ENCODE measurements around the gene KREMEN2.

Gene KREMEN2

GRCh38 chr16:2976201-2976600 lies 12.1 kb downstream of the KREMEN2 start:
- no peak for DNase-seq (ENCODE audit: low read depth in 3 of 3, low spot score in 1 of 3)

DNA sequence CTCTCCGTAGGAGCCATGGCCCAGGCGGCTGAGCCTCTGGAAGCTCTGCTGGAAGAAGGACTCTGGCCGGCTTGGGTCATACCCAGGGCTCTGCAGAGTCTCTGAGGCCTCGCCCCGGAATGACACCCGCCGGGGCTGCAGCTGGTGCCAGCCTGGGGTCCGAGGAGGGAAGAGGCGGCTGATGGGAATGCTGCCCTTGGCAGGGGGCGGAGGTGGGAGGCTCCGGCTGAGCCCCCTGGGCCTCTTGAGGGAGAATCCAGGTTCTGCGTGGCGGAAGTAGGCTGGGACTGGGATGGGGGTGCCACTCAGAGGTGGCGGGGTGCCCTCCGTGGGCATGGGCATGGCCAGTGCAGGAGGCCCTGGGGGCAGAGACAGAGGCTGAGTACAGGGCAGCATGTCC lies 12.6 kb downstream of the KREMEN2 start:
- no peak for DNase-seq (ENCODE audit: low read depth in 3 of 3, low spot score in 1 of 3)

DNA sequence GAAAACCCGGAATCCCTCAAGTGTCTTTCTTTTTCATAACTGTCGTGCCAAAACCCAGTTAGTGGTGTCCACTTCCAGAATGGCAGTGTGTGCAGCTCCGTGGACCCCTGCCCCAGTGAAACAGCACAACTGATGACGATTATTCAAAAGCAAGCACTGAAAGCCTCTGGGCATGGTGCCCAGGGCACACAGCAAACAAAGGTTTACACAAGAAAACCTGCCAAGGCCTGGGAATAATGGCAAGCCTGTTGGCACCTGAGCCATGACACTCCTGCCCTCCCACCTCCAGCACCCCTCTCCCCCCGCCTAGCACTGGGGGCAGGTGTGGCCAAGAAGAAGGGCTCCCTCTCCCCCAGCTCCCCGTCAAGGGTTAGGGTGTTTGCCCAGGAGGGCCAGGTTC lies 13.4 kb downstream of the KREMEN2 start:
- DNase-seq (ENCODE audit: low read depth in 3 of 3, low spot score in 1 of 3): no peak

- no peak for DNase-seq (ENCODE audit: low read depth in 3 of 3, low spot score in 1 of 3)
Measured at GRCh38 chr16:2979669-2980226, 15.7 kb downstream of the KREMEN2 start.

DNA sequence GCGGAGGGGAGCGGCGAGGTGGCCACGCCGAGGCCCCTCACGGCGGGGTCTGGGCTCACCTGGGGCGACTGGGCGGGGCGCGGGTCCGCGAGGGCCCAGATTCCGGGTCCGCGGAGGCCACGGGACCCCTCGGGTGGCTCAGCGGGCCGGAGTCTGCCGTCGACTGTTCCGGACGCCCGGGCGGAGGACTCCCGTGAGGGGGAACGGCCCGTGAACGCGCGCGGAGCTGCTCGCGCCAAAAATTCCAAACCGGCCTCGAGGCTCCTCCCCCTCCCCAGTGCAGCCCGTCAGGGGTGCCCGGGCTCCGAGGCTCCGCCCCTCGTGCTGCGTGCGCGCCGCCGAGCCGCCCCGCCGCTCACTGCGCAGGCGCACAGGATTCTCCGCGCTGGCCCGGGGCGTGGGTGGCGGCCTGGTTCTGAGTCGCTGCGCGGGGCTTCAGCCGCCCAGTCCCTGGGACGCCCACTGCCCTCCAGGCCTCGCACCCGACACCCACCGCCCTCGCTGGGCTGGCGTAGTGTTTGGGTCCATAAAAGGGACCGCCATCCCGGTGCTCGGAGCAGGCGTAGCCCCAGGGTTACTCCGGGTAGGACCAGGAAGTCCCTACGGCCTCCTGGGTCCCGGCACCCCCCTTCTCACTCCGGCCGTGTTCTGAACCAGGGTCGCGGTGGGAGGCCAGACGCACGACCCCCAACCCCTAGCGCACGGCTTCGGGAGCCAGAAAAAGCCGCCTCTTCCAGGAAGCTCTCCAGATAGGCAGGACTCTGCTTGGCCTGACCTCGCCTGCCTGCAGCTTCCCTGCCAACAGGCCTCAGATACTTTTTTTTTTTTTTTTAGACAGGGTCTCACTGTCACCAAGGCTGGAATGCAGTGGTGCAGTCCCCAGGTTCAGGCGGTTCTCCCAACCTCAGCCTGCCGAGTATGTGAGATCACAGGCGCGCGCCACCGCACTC lies 16.4 kb downstream of the KREMEN2 start, which contains the start of gene PKMYT1:
Gene PKMYT1 (minus strand): TSS at position 220 of the 950 bp plus-strand sequence. CDS start 789 bp downstream, outside the sequence.
- peak; percentile 86 to 94 (median 92) for DNase-seq (ENCODE audit: low read depth in 3 of 3, low spot score in 1 of 3)

GRCh38 chr16:2981177-2981898 lies 17.3 kb downstream of the KREMEN2 start:
- no peak for DNase-seq (ENCODE audit: low read depth in 3 of 3, low spot score in 1 of 3)

DNA sequence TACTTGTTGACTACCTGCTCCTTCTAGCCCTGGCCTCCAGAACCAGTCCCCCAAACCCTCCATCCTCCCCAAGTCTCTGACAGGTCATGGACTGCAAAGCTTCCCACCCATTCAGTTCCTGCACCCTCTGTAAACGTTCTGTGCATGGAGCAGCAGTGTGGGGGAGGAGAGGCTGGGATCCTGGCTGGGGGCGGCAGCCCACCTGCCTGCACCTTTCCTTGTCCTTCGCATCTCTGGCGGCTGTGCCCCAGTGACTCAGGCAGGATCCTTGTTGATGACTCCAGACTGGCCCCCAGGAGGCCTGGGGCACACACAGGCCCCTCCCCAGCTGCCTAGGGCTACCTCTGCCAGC lies 17.8 kb downstream of the KREMEN2 start:
- no peak for DNase-seq (ENCODE audit: low read depth in 3 of 3, low spot score in 1 of 3)

DNA sequence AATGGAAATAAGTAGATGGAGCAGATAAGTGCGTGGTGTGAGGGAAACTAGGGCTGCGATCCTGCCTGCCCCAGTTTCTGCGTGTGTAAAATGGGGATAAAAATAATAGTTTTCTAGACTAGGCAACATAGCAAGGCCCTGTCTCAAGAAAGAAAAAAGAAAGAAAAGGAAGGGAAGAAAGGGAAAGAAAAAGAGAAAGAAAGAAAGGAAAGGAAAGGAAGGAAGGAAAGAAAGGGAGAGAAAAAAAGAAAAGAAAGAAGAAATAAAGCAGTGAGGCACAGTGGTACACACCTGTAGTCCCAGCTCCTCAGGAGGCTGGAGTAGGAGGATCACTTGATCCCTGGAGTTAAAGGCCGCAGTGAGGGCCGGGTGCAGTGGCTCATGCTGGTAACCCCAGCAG lies 18.3 kb downstream of the KREMEN2 start:
- no peak for DNase-seq (ENCODE audit: low read depth in 3 of 3, low spot score in 1 of 3)

DNA sequence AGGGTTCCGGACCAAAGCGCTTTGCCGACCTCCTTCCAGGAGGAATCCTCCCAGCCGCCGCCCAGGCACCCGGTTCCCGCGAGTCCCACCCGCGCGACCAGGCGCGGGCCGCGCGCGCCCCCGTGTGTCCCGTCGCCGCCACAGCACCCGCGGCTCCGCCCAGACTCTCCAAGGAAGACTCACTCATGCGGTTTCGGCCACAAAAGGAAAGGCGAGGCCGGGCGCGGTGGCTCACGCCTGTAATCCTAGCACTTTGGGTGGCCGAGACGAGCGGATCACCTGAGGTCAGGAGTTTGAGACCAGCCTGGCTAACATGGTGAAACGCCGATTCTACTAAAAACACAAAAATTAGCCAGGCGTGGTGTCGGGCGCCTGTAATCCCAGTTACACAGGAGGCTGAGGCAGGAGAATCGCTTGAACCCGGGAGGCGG lies 19.6 kb downstream of the KREMEN2 start:
- peak in 1 of 3 donors; percentile 68 for DNase-seq (ENCODE audit: low read depth in 3 of 3, low spot score in 1 of 3)

DNA sequence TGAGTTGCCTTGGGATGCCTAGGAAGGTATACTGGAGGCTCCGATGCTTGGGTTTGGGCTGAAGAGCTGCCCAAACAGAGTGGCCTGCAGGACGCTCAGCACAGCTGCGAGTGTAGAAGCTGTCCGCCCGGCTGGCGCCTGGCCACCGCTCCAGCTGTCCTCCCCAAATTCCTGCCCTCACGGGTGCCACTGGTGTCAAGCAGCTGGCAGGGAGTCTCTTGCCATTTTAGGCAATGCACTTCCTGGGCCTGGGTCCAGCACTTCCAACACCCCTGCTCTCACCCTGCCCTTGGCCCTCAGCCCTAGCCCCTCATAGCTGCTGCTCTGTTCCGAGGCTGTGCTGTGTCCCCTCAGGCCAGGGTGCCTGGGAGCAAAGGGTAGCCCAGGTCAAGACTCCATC lies 21.4 kb downstream of the KREMEN2 start:
- DNase-seq (ENCODE audit: low read depth in 3 of 3, low spot score in 1 of 3): no peak

- no peak for DNase-seq (ENCODE audit: low read depth in 3 of 3, low spot score in 1 of 3)
Measured at GRCh38 chr16:2985893-2986355, 21.8 kb downstream of the KREMEN2 start.

- no peak for DNase-seq (ENCODE audit: low read depth in 3 of 3, low spot score in 1 of 3)
Measured at GRCh38 chr16:2986623-2987188, 22.6 kb downstream of the KREMEN2 start.

DNA sequence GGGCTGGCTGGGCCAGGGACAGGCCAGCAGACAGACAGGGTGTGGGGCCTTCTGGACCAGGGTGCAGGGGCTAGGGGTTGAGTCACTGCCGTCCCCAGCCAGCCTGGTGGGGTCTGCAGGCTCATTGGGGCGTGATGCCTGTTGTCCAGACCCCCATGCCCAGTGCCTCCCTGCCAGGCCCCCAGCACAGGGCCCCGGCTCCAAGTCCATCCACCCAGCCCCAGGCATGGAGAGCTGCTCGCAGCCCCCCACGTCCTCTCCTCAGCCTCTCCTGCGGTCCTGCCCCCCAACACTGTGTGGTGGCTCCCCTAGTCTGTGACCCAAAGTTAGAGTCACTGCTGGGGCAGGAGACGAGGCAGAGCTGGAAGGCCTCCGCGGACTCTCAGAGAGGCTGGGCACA lies 23.2 kb downstream of the KREMEN2 start:
- no peak for DNase-seq (ENCODE audit: low read depth in 3 of 3, low spot score in 1 of 3)

GRCh38 chr16:2987833-2988232 lies 23.8 kb downstream of the KREMEN2 start:
- DNase-seq (ENCODE audit: low read depth in 3 of 3, low spot score in 1 of 3): no peak

- no peak for DNase-seq (ENCODE audit: low read depth in 3 of 3, low spot score in 1 of 3)
Measured at GRCh38 chr16:2988590-2989099, 24.6 kb downstream of the KREMEN2 start.

DNA sequence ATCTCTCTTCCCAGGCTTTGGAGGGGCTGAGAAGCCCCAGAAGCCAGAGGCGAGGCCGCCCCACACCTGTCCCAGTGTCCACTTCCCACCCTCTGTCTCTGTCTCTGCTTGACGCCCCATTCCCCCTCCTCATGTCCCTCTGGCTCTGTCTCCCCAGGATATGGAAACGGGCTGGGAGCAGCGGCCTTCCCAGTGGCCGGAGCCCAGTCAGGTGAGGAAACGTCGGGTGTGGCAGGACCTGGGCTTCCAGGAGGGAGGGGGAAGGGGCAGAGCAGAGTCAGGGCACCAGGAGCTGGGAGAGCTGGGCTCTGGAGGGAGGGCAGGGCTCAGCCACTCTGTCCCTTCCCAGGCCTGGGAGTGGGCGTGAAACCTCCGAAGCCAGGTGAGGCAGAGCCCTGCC lies 26.8 kb downstream of the KREMEN2 start:
- no peak for DNase-seq (ENCODE audit: low read depth in 3 of 3, low spot score in 1 of 3)

DNA sequence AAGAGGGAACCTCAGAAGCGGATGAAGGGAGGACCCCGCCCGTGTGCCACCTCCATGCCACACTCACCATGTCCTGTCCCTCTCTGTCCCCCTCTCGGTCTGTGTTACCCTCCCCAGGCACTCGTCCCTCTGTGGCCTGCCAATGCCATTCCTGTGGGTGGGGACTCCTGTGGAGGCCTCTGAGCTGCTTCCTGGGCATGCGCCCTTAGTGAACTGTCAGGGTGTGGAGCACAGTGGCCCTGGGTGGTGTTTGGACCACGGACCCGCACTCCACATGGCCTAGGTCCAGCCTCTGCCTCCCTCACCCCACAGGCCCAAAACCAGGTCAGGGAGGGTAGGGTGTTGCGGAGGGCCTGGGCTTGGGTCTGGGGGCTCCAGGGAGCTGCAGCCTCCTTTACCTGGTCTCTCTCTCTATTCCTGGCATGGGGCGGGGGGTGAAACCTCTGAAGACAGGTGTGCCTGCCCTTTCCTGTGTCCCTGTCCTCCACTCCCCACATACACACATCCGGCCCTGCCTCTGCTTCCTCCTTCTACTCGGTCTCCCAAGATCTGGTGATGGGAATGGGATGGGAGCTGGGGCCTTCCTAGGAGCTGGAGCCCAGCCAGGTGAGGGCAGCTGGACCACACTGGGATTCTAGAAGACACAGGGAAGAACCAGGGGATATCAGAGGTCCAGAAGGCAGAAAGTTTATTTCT lies 27.6 kb downstream of the KREMEN2 start:
- no peak for DNase-seq (ENCODE audit: low read depth in 3 of 3, low spot score in 1 of 3)

GRCh38 chr16:2992383-2993081 lies 28.5 kb downstream of the KREMEN2 start:
- DNase-seq (ENCODE audit: low read depth in 3 of 3, low spot score in 1 of 3): no peak

DNA sequence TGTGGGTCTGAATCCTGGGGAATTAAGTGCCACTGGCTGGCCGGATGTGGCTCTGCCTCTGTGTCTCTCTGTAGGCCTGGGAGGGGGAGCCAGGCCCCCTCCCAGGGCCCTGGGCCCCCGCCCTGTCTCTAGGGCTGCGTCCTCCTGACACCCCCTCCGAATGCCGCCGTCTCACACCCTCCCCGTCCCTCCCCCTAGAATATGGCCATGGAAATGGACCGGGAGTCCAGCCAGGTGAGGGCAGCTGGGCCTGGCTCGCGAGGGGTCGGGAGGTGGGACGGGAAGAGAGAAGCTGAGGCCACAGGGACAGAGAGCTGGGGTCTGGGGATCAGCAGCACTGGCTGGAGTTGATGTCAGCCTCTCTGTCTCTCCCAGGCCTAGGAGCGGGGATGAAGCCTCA lies 32.2 kb downstream of the KREMEN2 start:
- no peak for DNase-seq (ENCODE audit: low read depth in 3 of 3, low spot score in 1 of 3)

DNA sequence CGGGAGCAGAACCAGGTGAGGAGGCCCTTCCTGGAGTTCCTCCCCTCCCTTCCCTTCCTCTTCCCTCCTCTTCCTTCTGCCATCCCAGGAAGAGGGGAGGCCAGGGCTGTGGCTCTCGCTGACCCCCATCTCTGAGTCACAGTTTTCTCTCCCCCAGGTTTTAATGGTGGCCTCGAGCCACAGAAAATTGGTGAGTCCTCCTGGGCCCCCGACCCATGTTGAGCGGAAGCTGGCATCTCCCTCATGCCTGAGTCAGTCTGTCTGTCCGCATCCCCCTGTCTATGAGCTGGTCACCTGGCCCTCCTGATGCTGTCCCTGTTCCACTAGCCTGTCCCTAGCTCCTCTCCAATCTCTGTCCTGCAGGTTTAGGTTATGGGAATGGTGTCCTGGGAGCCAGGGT lies 35.9 kb downstream of the KREMEN2 start:
- DNase-seq (ENCODE audit: low read depth in 3 of 3, low spot score in 1 of 3): no peak

All from stimulated activated CD4-positive, alpha-beta T cell treated with anti-CD3 and anti-CD28 coated beads, TNF-alpha, amount 100 ng/mL, for 1 hour (primary cell).